Measurements from ENCODE around the gene SAMHD1.

DNA sequence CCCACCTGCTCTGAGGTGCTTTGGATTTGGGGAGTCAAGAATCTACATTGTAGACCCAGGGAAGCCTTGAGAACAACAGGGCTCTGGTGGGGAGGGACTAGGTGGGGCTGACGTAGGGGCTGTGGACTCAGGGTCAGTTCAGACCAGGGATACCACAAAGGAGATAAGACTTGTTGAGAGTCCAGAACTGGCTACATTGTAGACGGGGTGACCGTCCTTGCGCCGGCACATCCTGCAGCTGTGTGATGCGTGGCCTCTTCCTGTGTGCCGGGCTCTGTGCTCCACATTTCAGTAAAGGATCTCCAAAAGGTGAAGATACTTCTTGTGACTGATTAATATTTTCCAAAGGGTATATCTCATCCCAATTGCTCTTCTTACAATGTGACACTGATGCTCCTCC, 85.3 kb downstream of the SAMHD1 start:
- TF ChIP-seq, protein P1, sequence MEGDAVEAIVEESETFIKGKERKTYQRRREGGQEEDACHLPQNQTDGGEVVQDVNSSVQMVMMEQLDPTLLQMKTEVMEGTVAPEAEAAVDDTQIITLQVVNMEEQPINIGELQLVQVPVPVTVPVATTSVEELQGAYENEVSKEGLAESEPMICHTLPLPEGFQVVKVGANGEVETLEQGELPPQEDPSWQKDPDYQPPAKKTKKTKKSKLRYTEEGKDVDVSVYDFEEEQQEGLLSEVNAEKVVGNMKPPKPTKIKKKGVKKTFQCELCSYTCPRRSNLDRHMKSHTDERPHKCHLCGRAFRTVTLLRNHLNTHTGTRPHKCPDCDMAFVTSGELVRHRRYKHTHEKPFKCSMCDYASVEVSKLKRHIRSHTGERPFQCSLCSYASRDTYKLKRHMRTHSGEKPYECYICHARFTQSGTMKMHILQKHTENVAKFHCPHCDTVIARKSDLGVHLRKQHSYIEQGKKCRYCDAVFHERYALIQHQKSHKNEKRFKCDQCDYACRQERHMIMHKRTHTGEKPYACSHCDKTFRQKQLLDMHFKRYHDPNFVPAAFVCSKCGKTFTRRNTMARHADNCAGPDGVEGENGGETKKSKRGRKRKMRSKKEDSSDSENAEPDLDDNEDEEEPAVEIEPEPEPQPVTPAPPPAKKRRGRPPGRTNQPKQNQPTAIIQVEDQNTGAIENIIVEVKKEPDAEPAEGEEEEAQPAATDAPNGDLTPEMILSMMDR (conservative IDR thresholded peaks at IDR 0.05; ENCODE audit: low read length) = no peak
- TF ChIP-seq EZH2phosphoT487 (IDR thresholded peaks at IDR 0.05; ENCODE audit: borderline replicate concordance, low read depth, low read length) = no peak
